ENCODE results near the gene SUGCT.

SUGCT gene

DNA sequence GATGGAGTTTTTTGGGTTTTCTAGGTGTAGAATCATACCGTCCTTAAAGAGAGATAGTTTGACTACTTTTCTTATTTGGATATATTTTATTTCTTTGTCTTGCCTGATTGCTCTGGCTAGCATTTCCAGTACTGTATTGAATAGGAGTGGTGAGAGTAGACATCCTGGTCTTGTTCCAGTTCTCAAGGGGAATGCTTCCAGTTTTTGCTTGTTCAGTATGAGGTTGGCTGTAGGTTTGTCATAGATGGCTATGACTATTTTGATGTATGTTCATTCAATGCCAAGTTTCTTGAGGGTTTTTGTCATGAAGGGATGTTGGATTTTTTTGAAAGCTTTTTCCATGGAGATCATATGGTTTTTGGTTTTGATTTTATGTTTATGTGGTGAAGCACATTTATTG is 676.9 kb downstream of the SUGCT start:
- DNase-seq (ENCODE audit: low read depth in 2 of 2) = no peak

DNA sequence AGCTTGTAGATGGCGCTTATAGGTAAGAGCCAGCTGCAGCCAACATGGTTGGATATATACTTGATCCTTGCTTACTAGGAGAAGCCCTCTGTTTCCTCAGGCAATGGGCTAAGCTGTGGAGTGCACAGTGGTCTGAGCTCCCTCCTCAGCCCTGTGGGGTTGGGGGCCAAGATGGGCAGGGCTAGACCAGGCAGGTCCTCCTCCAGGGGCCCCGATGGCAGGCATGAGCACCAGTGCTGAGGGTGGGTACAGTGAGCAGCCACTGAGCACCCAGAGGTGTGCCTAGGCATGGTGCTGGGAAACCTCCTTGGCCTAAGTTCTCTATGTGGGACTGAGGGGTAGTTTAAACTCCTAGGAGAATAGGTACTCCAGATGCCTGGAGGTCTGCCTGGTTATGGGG is 680.2 kb downstream of the SUGCT start:
- DNase-seq (ENCODE audit: low read depth in 2 of 2) = no peak

DNA sequence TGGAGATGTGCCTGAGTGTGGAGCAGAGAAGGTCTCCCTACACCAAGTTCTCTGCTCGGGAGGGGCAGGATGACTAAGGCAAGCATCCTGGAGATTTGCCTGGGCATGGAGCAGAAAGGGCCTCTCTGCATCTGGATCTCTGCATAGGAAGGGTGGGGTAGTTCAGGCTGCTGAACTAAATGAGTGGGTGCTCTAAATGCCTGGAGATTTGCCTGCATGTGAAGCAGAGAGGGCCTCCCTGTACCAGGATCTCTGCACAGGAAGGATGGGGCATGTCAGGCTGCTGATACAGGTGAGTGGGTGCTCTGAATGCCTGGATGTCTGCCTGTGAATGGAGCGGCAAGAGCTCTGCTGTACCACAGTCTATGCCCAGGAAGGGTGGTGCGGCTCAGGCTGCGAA is 680.7 kb downstream of the SUGCT start:
- DNase-seq (ENCODE audit: low read depth in 2 of 2) = no peak

DNA sequence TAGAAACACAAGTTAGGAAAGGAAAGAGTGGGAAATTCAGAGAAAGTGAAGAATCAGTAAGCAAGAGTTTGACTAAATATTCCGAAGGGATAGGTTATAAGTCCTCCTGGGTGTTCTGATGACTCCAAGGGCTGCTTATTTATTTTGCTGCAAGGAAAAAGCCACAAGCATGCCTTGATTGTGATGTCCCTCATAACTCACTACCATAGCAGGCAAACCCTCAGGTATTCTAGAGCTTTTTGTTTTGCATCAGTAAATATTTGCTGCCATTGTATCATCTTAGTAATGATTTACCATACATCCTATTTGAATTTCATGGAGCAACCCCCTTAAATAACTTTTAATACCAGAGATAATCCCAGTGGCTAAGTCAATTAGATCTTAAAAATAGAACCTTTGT is 688.1 kb downstream of the SUGCT start:
- DNase-seq (ENCODE audit: low read depth in 2 of 2) = no peak

DNA sequence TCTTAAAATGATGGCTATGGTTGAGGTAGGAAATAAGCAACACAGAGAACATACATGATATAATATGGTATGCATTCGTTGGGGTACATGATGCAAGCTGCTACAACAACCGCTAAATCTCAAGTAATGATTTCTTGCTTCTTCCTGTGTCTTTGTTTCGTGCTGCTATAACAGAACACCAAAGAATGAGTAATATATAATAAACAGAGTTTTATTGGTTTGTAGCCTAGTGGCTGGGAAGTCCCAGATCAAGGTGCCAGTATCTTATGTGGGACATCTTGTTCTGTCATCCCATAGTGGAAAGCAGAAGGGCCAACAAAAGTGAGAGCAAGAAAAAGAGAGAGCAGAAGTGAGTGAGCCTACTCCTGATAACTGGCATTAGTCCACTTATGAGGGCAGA is 689.7 kb downstream of the SUGCT start:
- no peak for DNase-seq (ENCODE audit: low read depth in 2 of 2)

DNA sequence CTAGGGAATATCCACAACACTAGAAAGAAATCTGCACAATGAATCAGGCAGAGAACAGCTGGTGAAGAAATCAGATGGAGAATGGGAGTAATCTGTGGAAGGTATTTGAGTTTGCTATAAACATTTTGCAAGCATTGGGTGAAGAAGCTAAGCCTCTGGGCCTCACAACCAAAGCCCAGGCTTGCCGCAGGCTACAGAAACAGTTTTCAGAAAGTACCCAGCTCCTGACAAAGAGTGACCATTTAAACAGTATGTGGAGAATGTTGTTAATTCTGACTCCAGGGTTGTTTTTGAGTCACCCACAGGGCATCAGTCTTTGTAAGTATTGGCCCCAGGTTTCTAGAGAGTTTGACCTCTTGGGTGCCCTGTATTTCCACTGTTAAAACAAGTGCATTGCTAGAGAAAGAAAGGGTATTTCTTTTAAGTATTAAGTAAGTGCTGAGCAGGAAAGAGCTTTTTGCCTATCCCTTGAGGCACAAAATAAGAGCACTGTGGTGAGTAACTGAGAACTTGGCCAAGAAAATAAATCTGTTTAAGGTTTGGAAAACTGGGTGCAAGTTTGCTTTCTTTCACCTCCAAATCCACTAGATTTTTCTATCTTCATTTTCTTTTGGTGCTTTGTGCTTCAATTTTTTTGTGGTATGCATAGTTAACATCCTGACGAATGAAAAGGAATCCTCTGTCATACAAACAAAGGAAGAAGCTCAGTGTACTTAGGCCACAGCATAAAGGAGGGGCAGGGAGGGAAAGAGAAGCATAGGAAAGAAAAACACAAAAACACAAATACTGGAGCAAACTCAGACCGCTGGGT is 691.8 kb downstream of the SUGCT start:
- DNase-seq (ENCODE audit: low read depth in 2 of 2) = no peak

DNA sequence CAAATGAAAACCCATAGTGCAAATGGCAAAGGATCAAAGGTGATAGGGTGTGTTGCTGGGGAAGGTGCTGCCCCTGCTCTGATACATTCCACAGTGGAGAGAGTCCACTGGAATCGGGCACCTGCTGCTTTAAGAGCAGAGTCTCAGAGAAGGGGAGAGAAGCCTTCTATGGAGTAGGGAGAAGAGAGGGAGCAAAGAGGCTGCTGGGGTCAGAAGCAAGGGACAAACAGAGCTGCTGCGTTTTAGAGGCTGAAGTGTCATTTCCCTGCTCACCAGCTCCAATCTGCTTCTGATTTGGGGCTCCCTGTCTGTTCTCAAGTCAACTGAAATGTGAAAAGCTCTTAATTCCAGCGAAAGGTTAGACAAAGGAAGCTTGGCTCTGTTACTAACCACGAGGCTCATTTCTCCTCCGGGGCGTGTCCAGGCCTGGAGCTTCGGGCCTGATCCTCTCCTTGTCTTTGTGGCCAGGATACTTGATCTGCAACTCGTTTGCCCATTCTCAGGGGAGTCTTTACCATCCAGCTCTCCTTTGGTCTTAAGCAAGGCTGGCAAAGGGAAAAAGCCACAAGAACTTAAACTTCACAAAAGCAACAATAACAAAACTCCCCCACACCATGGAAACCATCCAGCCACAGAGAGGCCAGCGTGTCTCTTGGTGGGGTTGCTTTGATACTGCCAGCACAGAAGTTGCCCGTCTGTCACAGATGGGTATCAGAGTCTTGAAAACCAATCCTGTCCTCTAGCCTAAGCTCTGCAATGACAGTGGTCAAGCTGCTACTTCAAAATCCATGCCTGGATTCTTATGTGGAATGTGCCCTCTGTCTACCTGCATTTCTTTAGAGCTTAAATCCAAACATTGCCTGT is 692.6 kb downstream of the SUGCT start:
- DNase-seq (ENCODE audit: low read depth in 2 of 2) = no peak

DNA sequence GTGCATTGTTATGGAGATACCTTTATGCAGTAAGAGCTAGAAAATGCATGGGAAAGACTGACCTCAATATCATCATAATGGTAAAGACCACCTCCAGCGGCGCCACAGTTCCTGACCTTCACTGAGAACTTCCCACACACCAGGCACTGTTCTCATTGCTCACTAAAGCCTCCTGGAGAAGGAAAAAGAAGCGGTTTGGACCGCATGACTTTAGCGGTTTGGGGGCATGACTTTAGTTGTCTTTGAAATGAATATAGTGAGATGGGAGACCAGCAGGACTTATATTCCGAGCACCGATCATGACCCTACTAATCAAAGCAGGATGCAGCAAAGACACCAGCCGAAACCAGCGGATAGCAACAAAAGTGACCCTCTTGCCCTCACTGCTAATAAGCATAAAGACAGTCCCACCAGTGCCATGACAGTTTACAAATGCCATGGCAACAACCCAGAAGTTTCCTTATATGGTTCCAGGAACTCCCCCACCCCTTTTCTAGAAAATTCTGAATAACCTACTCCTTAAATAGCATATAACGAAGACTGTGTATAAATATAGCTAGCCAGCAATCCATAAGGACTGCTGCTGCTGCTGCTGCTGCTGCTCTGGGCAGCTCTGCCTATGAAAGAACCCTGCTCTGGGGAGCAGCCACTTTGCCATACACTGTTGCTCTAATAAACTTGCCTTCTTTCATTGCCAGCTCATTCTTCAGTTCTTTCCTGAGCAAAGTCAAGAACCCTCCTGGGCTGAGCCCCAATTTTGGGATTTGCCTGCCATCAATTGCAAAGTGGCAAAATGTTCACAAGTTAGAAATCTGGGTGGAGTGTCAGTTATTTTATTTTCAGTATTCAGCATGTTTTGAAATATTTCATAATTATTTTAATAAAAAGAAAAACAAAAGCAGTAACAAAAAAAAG is 694.1 kb downstream of the SUGCT start:
- DNase-seq (ENCODE audit: low read depth in 2 of 2) = no peak

DNA sequence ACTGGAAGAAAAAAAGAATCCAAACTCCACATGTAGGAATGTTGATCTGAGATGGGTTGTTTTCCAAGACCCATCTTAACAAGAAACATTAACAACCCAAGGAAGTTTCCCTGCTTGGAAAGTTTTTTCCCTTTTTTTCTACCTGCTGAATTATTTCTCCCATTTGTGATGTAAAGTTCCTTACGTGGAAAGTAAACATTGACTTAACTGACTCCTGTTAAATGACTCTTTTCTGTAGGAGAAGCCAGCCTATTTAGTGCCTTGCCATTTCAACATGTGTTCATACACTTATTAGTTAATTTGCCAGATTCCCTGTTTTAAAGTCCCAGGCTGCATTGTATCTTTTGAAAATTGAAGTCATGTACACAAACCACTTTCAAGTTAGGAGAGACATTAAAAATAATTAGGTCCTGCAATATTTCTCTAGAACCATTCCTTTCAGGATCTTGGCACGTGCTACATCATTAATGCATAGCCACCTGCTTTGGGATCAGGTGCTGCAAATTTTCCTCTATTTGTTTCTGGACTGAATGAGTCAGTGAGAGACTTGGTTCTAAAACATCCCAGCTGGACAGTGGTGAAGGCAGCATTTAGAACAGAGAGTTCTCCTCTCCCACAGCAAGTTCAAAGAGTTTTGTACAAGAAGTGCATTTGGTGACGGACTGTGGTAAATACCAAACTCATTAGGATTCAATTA is 698.5 kb downstream of the SUGCT start:
- DNase-seq (ENCODE audit: low read depth in 2 of 2) = no peak

DNA sequence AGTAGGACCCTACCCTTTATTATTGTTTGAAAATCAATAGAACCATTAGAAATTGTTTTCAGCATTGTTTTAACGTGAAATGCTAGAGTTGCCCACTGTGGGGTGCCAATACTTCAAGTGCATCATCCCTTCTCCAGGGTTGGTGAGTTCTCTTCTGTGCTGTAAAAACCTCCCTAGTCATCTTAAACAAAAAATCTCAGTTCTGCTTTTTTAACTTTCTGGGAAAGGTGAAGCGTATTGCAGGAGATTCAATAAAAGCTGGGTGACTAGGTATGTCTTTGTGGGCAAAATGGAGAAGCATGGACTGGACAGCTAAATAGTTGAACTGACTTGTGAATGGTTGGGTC is 699.1 kb downstream of the SUGCT start:
- no peak for DNase-seq (ENCODE audit: low read depth in 2 of 2)

DNA sequence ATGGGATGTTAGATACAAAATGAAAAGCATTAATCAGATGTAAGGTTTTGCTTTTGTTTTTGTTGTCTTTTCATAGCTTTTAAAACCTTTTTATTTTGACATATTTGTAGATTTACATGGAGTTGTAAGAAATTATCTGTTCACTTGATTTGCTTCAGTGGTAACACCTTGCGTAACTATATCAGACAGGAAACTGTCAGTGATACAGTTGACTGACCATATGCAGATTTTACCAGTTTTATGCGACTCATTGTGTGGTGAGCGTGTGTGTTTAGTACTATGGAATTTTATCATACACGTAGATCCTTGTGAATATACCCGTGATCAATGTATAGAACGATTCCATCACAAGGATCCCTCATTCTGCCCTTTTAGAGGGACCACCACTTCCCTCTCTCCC is 701.4 kb downstream of the SUGCT start:
- DNase-seq (ENCODE audit: low read depth in 2 of 2) = no peak

DNA sequence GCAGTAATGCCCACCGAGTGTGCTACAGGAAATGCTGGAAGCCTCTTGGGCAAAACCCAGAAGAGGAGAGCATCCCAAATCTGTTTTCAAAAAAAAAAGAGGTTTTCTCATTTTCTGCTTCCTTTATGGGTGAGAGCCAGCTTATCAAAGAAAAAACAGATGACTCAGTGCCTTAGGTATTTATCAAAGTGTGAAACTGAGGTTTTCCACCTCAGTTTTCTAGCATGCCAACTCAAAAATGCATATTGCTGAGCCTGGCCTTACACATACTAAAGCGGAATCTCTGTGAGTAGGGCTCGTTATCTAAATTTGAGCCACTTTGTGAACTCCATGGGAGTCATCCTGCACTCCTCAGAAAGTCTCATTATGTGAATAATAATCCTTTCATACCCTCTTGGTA is 705.1 kb downstream of the SUGCT start:
- no peak for DNase-seq (ENCODE audit: low read depth in 2 of 2)

DNA sequence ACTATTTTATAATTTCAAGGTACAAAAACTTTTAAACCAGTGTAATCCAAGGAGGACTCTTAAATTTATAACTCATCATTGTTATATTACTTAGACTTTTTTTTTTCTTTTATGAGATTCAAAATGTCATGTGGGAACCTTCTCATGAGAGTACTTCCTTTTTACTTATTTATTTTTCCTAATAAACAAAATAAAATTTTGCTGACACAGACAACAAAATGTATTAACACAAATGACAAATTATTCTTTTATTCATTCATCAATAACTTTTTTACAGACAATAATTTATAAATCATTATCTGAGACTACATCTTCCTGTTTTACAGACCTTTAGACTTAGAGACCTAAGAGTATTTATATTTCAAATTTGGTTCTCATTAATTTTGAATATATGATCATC is 706.2 kb downstream of the SUGCT start:
- DNase-seq (ENCODE audit: low read depth in 2 of 2) = no peak

DNA sequence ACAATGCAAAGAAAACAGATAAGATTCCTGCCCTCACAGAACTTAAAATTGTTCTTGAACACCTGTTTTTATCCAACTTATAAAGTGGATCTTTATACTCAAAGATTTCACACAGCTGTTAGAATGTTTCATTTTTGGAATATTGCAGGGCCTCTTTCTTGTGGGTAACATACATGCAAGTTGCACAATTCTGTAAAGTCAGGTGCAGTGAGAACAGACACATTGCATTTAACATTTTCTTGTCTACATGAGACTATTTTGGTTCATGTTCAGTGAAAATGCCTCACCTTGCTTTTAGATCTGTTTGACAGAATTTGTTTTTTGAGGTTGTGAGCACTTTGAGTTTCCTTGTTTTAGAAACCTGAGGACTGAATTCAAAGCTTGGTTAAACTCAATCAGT is 707.8 kb downstream of the SUGCT start:
- no peak for DNase-seq (ENCODE audit: low read depth in 2 of 2)

DNA sequence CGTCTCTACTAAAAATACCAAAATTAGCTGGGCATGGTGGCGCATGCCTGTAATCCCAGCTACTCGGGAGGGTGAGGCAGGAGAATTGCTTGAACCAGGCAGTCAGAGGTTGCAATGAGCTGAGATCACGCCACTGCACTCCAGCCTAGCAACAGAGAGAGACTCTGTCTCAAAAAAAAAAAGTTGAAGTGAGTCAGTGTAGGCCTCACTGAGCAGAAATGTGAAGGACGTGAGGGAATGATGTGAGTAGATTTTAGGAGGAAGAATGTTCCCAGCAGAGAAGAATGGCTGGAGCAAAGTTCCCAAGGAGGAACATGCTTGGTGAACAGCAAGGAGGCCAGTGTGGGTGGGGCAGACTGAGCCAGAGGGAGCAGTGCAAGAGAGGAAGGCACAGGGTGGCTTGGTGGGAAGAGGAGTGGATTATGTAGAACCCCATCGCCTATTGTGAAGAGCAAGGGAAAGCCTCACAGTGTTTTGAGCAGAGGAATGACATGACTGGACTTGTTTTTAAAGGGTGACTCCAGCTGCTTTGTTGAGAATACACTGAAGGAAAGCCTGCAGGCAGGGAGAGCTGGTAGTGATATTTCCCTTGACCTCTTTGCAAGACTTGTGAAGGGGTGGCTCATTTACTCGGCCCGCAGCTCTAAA is 708.7 kb downstream of the SUGCT start:
- no peak for DNase-seq (ENCODE audit: low read depth in 2 of 2)

DNA sequence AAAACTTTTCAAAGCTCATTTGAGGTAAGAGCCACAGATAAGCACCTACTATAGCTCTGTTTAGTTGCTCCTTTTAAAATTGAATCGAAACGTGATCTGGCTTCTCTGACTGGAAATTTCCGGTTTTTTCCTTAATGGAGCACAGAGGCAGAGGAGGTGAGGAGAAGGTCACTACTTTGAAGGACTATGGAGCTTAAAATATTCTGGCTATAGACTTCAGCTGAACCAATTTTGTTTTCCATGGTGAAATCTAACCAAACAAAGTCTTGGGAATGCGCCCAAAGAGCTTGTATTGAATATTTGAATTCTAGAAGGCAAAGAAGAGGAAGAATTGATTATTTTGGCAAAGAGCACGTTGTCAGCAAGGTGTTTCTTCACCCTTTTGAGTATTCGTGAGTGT is 711.1 kb downstream of the SUGCT start:
- no peak for DNase-seq (ENCODE audit: low read depth in 2 of 2)

DNA sequence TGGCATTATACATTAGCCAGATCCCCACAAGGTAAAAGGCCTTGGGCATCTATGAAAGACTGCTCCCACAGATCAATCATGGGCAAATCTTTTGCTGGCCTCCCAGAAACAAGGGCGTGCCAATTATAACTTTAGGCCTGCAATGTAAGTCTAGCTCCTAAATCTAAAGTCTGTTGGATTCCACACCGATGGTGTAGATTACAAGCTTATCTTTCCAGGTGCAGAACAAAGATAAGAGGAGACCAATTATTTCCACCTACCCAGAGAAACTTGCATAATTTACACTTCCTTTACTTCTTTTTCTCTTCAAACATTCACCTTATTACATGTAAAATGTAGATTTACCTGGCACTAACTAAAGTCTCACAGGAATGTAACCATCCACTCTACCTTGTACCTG is 713.1 kb downstream of the SUGCT start:
- no peak for DNase-seq (ENCODE audit: low read depth in 2 of 2)

DNA sequence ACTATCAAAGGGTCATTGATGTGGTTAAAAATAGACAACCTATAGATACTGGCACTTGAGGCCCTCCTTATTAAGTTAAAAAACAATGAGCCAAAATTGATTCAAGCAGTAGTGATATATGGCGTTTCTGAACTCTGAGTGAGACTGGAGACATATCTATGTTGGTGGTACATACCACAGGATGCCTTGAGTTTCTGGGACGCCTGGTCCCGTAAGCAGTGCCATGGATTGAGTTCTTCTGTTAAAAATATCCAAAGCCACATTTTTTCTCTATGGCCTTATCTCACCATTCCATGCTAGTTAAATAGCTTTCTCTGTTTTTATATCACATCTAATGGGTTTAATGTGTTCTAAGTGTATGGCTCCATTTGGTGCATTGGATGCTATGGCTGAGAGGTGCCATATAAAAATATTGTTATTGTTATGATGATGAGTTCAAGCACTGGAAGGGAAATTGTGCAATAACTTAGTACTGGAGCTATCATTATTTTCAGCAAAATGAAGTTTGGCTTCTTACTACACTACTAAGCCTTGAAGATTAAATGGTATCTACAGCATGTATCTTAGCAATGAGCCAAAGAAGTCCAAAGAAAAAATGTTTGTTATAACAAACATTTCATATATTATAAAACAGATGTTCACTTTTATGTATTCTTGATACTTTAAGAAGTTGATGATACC is 713.9 kb downstream of the SUGCT start:
- no peak for DNase-seq (ENCODE audit: low read depth in 2 of 2)

DNA sequence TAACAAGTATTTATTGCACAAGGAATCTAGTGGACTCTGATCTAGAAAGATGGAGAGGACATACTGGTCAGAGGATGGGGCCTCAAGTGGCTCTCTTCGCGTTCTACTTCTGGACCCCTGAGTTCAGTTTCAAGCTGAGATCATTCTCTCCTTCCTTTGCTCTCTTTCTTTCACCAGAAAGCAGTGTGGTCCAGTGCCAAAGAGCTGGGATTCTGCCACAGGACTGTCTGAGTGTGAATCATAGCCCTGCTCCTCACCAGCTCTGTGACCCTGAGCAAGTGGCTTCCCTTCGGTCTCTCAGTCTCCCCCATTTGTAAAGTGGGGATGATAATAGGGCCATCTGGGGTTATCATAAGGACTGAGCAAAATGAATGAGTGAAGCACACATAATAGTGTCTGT is 715.2 kb downstream of the SUGCT start:
- no peak for DNase-seq (ENCODE audit: low read depth in 2 of 2)

DNA sequence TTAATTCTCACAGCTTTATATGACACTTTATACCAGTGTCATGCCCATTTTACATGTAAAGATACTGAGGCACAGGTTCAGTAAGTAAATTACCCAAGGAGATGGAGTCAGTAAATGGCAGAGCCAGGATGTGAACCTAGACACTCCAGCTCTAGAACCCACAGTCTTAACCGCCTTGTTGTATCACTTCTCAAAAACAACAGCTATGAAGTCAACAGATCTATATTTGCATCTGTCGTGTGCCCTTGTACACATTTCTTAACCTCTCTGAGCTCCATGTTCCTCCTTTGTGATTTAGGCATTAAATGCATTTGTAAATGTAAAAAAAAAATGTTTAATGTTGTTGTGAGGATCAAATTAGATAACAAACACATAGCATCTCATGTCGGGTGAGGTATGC is 716.2 kb downstream of the SUGCT start:
- no peak for DNase-seq (ENCODE audit: low read depth in 2 of 2)

DNA sequence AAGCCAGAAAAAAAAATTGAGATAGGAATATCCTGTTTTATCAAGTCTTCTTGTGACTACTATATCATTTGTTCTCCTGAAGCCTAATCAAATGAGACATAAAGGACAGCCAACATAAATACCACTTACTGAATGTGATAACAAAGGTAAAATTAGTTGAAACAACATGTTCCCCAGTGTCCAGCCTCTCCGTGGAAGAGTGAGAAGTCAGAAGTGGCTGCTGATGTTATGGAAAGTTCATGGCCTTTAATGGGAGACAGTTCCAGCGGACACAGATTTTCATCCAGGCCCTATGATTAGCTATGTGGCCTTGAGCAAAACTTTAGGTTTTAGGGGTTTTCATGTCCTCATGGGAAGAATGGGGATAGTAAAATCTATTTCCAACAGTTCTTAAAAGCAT is 724.3 kb downstream of the SUGCT start:
- no peak for DNase-seq (ENCODE audit: low read depth in 2 of 2)

All from activated CD4-positive, alpha-beta T cell treated with anti-CD3 and anti-CD28 coated beads for 24 hours (primary cell).